ENCODE measurements around the gene CCNJL.
"Not testable (repeated sequence)": the region's sequence is repeated elsewhere in the genome, so short reads cannot be mapped to it uniquely, and the experiment has no call there.

Gene CCNJL

GRCh38 chr5:160341309-160341870 lies 29.0 kb upstream of the CCNJL start:
- Histone ChIP-seq H3K4me2 (ENCODE audit: low read length) (no peak overlapping the region), H3F3A (ENCODE audit: control insufficient read depth, insufficient read depth) (no peaks in the 10 kb centered on the region), H3K27me3 (ENCODE audit: control insufficient read depth, low read length) (0 out of 2 replicates have a peak, but pooled peaks cover 3% of the 10 kb centered on the region), H3K4me1 (ENCODE audit: control insufficient read depth, low read length) (no peaks in the 10 kb centered on the region), H3K79me2 (ENCODE audit: control insufficient read depth, low read length) (no peaks in the 10 kb centered on the region), H3K9me2 (replicated peaks; ENCODE audit: control insufficient read depth, low read length) (no peaks in the 10 kb centered on the region), H3K9me3 (ENCODE audit: control insufficient read depth, insufficient read depth, low read length) (no peaks in the 10 kb centered on the region), H3K36me3 (ENCODE audit: control insufficient read depth, low read length) (no peaks in the 10 kb centered on the region), H3K27ac (ENCODE audit: low read depth, low read length) (no peak overlapping the region), H4K20me1 (ENCODE audit: control insufficient read depth, insufficient read depth, low read depth, low read length) (no peaks in the 10 kb centered on the region), H3K4me3 (ENCODE audit: low read length) (no peak overlapping the region)
- TF ChIP-seq CTCF (IDR thresholded peaks at IDR 0.05; ENCODE audit: low read depth, low read length, poor library complexity, severe bottlenecking), result no peak
- no peak for TF ChIP-seq EZH2phosphoT487 (IDR thresholded peaks at IDR 0.05; ENCODE audit: borderline replicate concordance, low read length)

GRCh38 chr5:160340513-160340912 lies 28.1 kb upstream of the CCNJL start:
- H3K9me3 ChIP-seq (ENCODE audit: control insufficient read depth, insufficient read depth, low read length); H3K4me3 ChIP-seq (ENCODE audit: low read length); H3K9me2 ChIP-seq (replicated peaks; ENCODE audit: control insufficient read depth, low read length); H3K27ac ChIP-seq (ENCODE audit: low read depth, low read length); H3K27me3 ChIP-seq (ENCODE audit: control insufficient read depth, low read length); H3K4me2 ChIP-seq (ENCODE audit: low read length); H4K20me1 ChIP-seq (ENCODE audit: control insufficient read depth, insufficient read depth, low read depth, low read length); H3K4me1 ChIP-seq (ENCODE audit: control insufficient read depth, low read length); H3K79me2 ChIP-seq (ENCODE audit: control insufficient read depth, low read length); H3F3A ChIP-seq (ENCODE audit: control insufficient read depth, insufficient read depth); H3K36me3 ChIP-seq (ENCODE audit: control insufficient read depth, low read length): not testable (repeated sequence)

- Histone ChIP-seq H3K79me2 (ENCODE audit: control insufficient read depth, low read length) (no peaks in the 10 kb centered on the region), H3K9me3 (ENCODE audit: control insufficient read depth, insufficient read depth, low read length) (no peaks in the 10 kb centered on the region), H3K27ac (ENCODE audit: low read depth, low read length) (no peak overlapping the region), H3K4me2 (ENCODE audit: low read length) (no peak overlapping the region), H3F3A (ENCODE audit: control insufficient read depth, insufficient read depth) (no peaks in the 10 kb centered on the region), H4K20me1 (ENCODE audit: control insufficient read depth, insufficient read depth, low read depth, low read length) (no peaks in the 10 kb centered on the region), H3K4me1 (ENCODE audit: control insufficient read depth, low read length) (no peaks in the 10 kb centered on the region), H3K36me3 (ENCODE audit: control insufficient read depth, low read length) (no peaks in the 10 kb centered on the region), H3K27me3 (ENCODE audit: control insufficient read depth, low read length) (0 out of 2 replicates have a peak, but pooled peaks cover 3% of the 10 kb centered on the region), H3K4me3 (ENCODE audit: low read length) (no peak overlapping the region), H3K9me2 (replicated peaks; ENCODE audit: control insufficient read depth, low read length) (no peaks in the 10 kb centered on the region)
- no peak for TF ChIP-seq EZH2phosphoT487 (IDR thresholded peaks at IDR 0.05; ENCODE audit: borderline replicate concordance, low read length)
Measured at GRCh38 chr5:160339406-160340130, 27.2 kb upstream of the CCNJL start.

- not testable (repeated sequence) for H3K9me3 ChIP-seq (ENCODE audit: control insufficient read depth, insufficient read depth, low read length); H3K27ac ChIP-seq (ENCODE audit: low read depth, low read length); H3K36me3 ChIP-seq (ENCODE audit: control insufficient read depth, low read length); H3F3A ChIP-seq (ENCODE audit: control insufficient read depth, insufficient read depth); H3K79me2 ChIP-seq (ENCODE audit: control insufficient read depth, low read length); H3K4me2 ChIP-seq (ENCODE audit: low read length); H3K9me2 ChIP-seq (replicated peaks; ENCODE audit: control insufficient read depth, low read length); H4K20me1 ChIP-seq (ENCODE audit: control insufficient read depth, insufficient read depth, low read depth, low read length); H3K27me3 ChIP-seq (ENCODE audit: control insufficient read depth, low read length); H3K4me3 ChIP-seq (ENCODE audit: low read length); H3K4me1 ChIP-seq (ENCODE audit: control insufficient read depth, low read length)
Measured at GRCh38 chr5:160334716-160335115, 22.4 kb upstream of the CCNJL start.

- H3K4me2 ChIP-seq (ENCODE audit: low read length), result no peak overlapping the region
- H3K4me3 ChIP-seq (ENCODE audit: low read length), result no peak overlapping the region
- no peaks in the 10 kb centered on the region for H3K9me2 ChIP-seq (replicated peaks; ENCODE audit: control insufficient read depth, low read length)
- H3K27ac ChIP-seq (ENCODE audit: low read depth, low read length), result no peak overlapping the region
- no peaks in the 10 kb centered on the region for H3K27me3 ChIP-seq (ENCODE audit: control insufficient read depth, low read length)
- no peaks in the 10 kb centered on the region for H3K79me2 ChIP-seq (ENCODE audit: control insufficient read depth, low read length)
- H4K20me1 ChIP-seq (ENCODE audit: control insufficient read depth, insufficient read depth, low read depth, low read length), result no peaks in the 10 kb centered on the region
- no peaks in the 10 kb centered on the region for H3F3A ChIP-seq (ENCODE audit: control insufficient read depth, insufficient read depth)
- H3K4me1 ChIP-seq (ENCODE audit: control insufficient read depth, low read length), result no peaks in the 10 kb centered on the region
- H3K36me3 ChIP-seq (ENCODE audit: control insufficient read depth, low read length), result no peaks in the 10 kb centered on the region
- no peak for TF ChIP-seq CTCF (IDR thresholded peaks at IDR 0.05; ENCODE audit: low read depth, low read length, poor library complexity, severe bottlenecking)
- TF ChIP-seq EZH2phosphoT487 (IDR thresholded peaks at IDR 0.05; ENCODE audit: borderline replicate concordance, low read length), result no peak
- no peaks in the 10 kb centered on the region for H3K9me3 ChIP-seq (ENCODE audit: control insufficient read depth, insufficient read depth, low read length)
Measured at GRCh38 chr5:160333721-160334120, 21.4 kb upstream of the CCNJL start.

All from DOHH2 (cell line).